ENCODE measurements around the gene TRIM66. TPM values are rescaled to one million over a fixed set of nuclear protein-coding genes. Genes with fewer than 3 reads are reported as not detected.

TRIM66 gene
- total and polyA plus RNA-seq, 10 of the 15 experiments (the other 5 are each of a cell fraction or from before 2014, with no cell fraction given) = 1.7 to 14.5 (median 7.4) TPM

GRCh38 chr11:8714622-8715225 lies 32.3 kb upstream of the TRIM66 start:
- intact Hi-C loops (cut with micrococcal nuclease; ENCODE audit: unreplicated experiment) = no loop called here
- FAIRE-seq = no peak
- in situ Hi-C loops (cut with MboI) = no loop called here

DNA sequence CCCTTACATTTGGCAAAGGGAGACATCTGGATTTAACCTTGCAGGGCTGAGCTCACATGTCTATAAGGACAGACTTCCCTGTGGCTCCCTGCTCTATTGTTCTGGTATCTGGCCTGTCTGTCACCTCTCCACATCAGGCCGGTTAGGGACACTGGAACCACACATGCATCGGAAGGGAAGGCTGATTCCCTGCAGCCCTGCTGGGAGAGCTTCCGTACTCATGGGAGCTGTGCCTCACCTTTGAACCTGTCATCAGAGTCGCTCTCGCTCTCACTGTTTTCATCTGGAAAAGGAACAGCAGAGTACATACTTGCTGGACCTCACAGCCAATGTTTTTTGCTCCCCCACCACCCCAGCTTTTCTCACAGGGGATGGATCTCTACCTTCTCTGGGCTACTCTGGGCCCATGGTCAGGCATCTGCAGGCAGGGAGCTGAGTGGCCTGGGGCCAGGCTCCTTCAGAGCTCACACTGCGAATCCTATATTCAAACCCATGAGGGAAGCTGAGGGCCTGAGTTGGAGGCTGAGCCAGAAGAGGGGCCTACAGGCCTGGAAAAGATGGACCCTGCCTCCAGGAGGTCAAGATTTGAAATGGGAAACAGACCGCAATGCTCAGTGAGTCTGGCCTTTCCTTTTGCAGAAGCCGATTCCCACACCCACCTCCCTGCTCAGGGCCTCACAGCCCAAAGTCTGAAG lies 31.4 kb upstream of the TRIM66 start:
- Histone ChIP-seq H2AFZ (ENCODE audit: control insufficient read depth, low read depth, low read length) (no peak overlapping the region), H3K4me1 (ENCODE audit: control insufficient read depth, insufficient read depth, low read length) (peaks cover 6% of the 10 kb centered on the region), H3K9me3 (replicated peaks; ENCODE audit: control insufficient read depth, insufficient read depth, low read length) (no peaks in the 10 kb centered on the region), H4K20me1 (ENCODE audit: control insufficient read depth, insufficient read depth) (no peaks in the 10 kb centered on the region), H3K9ac (ENCODE audit: control insufficient read depth, insufficient read depth, low read length) (no peak overlapping the region), H3K27ac (ENCODE audit: control insufficient read depth, insufficient read depth) (no peak overlapping the region), H3K27me3 (replicated peaks in 1 of 2; ENCODE audit: control insufficient read depth in 2 of 2, insufficient read depth in 2 of 2, low read length in 1 of 2) (no peaks in the 10 kb centered on the region), H3K4me3 (no peak overlapping the region), H3K36me3 (ENCODE audit: control insufficient read depth in 2 of 2, insufficient read depth in 2 of 2, low read length in 1 of 2) (no peaks in the 10 kb centered on the region), H3K4me2 (ENCODE audit: control insufficient read depth, insufficient read depth) (no peak overlapping the region), H3K79me2 (ENCODE audit: control insufficient read depth, insufficient read depth, low read length) (no peaks in the 10 kb centered on the region)
- in situ Hi-C loops (cut with MboI) = no loop called here
- intact Hi-C loops (cut with micrococcal nuclease; ENCODE audit: unreplicated experiment) = no loop called here
- CTCF ChIA-PET = no interaction called here
- BruUV-seq (replicated peaks) = no TSS peak
- POLR2A ChIA-PET = interaction anchor here (1.5 kb wide), 1 partner anchor 32 kb away, joined by 3 read pairs; the partner anchor contains the start of genes RPL27A and TRIM66
- RAD21 ChIA-PET (ENCODE audit: unreplicated experiment) = no interaction called here
- FAIRE-seq (no peak), DNase-seq (ENCODE audit: low read depth, low spot score) (no peak), ATAC-seq (no peak)
- TF ChIP-seq FOS (IDR thresholded peaks at IDR 0.05; ENCODE audit: borderline replicate concordance, extremely low read depth, insufficient read length) = no peak
- no peak for TF ChIP-seq MYC (IDR thresholded peaks at IDR 0.05; ENCODE audit: insufficient read depth, insufficient read length, insufficient replicate concordance, low read length, severe bottlenecking)
- no peak for TF ChIP-seq NFIC (IDR thresholded peaks at IDR 0.05; ENCODE audit: low read depth, low read length)
- no peak for TF ChIP-seq CHD1 (IDR thresholded peaks at IDR 0.05; ENCODE audit: low read depth, low read length)
- no peak for TF ChIP-seq SUPT20H (IDR thresholded peaks at IDR 0.05; ENCODE audit: borderline replicate concordance, control insufficient read depth, low read depth, low read length)
- TF ChIP-seq SUZ12 (IDR thresholded peaks at IDR 0.05; ENCODE audit: unreplicated experiment) = no peak
- no peak for TF ChIP-seq RB1 (IDR thresholded peaks at IDR 0.05; ENCODE audit: borderline replicate concordance)
- TF ChIP-seq BMI1 (IDR thresholded peaks at IDR 0.05; ENCODE audit: borderline replicate concordance) = no peak
- no peak for TF ChIP-seq POLR2AphosphoS5 (IDR thresholded peaks at IDR 0.05; ENCODE audit: low read length)
- TF ChIP-seq POLR2A (IDR thresholded peaks at IDR 0.05; ENCODE audit: low read depth, low read length) = no peak
- TF ChIP-seq ZNF274 (IDR thresholded peaks at IDR 0.05; ENCODE audit: insufficient read depth, insufficient read length) = no peak
- no peak for TF ChIP-seq CBX3 (IDR thresholded peaks at IDR 0.05; ENCODE audit: borderline replicate concordance, low read depth)
- TF ChIP-seq GABPA (IDR thresholded peaks at IDR 0.05; ENCODE audit: low read depth) = no peak
- no peak for TF ChIP-seq SREBF1 (IDR thresholded peaks at IDR 0.05; ENCODE audit: low read length)
- TF ChIP-seq ASH2L (IDR thresholded peaks at IDR 0.05; ENCODE audit: borderline replicate concordance, low read depth) = no peak
- no peak for TF ChIP-seq GATAD2B (conservative IDR thresholded peaks at IDR 0.05; ENCODE audit: low read depth)
- no peak for TF ChIP-seq RAD51 (IDR thresholded peaks at IDR 0.05)
- no peak for TF ChIP-seq HDAC6 (IDR thresholded peaks at IDR 0.05; ENCODE audit: unreplicated experiment)
- no peak for TF ChIP-seq NFYA (IDR thresholded peaks at IDR 0.05; ENCODE audit: borderline replicate concordance, low read depth, low read length)
- 81% methylated on average over 8 of the region's 8 CpGs for WGBS (ENCODE audit: insufficient coverage, insufficient replicate concordance, low lambda C conversion rate, missing lambda C conversion rate)
- SMC1A ChIA-PET (ENCODE audit: uncharacterized antibody, unreplicated experiment) = interaction anchor here (0.5 kb wide), 1 partner anchor 92 kb away, joined by 4 read pairs; no protein-coding TSS in a partner anchor

More at GRCh38 chr11:8714622-8715225, 32.3 kb upstream of the TRIM66 start:
- ATAC-seq (no peak), DNase-seq (ENCODE audit: low read depth, low spot score) (no peak)
- Histone ChIP-seq H3K79me2 (ENCODE audit: control insufficient read depth, insufficient read depth, low read length) (no peaks in the 10 kb centered on the region), H3K27me3 (replicated peaks in 1 of 2; ENCODE audit: control insufficient read depth in 2 of 2, insufficient read depth in 2 of 2, low read length in 1 of 2) (no peaks in the 10 kb centered on the region), H3K4me3 (no peak overlapping the region), H3K9me3 (replicated peaks; ENCODE audit: control insufficient read depth, insufficient read depth, low read length) (no peaks in the 10 kb centered on the region), H3K36me3 (ENCODE audit: control insufficient read depth in 2 of 2, insufficient read depth in 2 of 2, low read length in 1 of 2) (no peaks in the 10 kb centered on the region), H3K4me1 (ENCODE audit: control insufficient read depth, insufficient read depth, low read length) (peaks cover 6% of the 10 kb centered on the region), H3K4me2 (ENCODE audit: control insufficient read depth, insufficient read depth) (no peak overlapping the region), H3K27ac (ENCODE audit: control insufficient read depth, insufficient read depth) (no peak overlapping the region), H4K20me1 (ENCODE audit: control insufficient read depth, insufficient read depth) (no peaks in the 10 kb centered on the region), H3K9ac (ENCODE audit: control insufficient read depth, insufficient read depth, low read length) (no peak overlapping the region), H2AFZ (ENCODE audit: control insufficient read depth, low read depth, low read length) (no peak overlapping the region)
- CTCF ChIA-PET = no interaction called here
- 52% methylated on average over 4 of the region's 4 CpGs for WGBS (ENCODE audit: insufficient coverage, insufficient replicate concordance, low lambda C conversion rate, missing lambda C conversion rate)
- no TSS peak for BruUV-seq (replicated peaks)
- TF ChIP-seq RUNX3 (IDR thresholded peaks at IDR 0.05; ENCODE audit: low read length) = no peak
- POLR2A ChIA-PET = interaction anchor here (1.1 to 1.5 kb wide), 2 partner anchors 32 to 96 kb away, joined by 3 to 5 read pairs; partner anchors contain the start of genes RPL27A and TRIM66
- SMC1A ChIA-PET (ENCODE audit: uncharacterized antibody, unreplicated experiment) = no interaction called here
- RAD21 ChIA-PET (ENCODE audit: unreplicated experiment) = no interaction called here

Data from GM12878 (cell line).